GM18868 (cell line): ENCODE data around the gene CPZ.

Source experiments
- ATAC-seq: cut with Tn5 transposase; IDR thresholded peaks from one replicate; pipeline ENCODE4 v1.9.1; 2021; ENCODE audit warnings: mild to moderate bottlenecking, moderate library complexity; ENCODE audit not compliant: unreplicated experiment

The CPZ gene

GRCh38 chr4:8579526-8580320, 12.8 kb upstream of the CPZ start:
- ATAC-seq, result no peak

DNA sequence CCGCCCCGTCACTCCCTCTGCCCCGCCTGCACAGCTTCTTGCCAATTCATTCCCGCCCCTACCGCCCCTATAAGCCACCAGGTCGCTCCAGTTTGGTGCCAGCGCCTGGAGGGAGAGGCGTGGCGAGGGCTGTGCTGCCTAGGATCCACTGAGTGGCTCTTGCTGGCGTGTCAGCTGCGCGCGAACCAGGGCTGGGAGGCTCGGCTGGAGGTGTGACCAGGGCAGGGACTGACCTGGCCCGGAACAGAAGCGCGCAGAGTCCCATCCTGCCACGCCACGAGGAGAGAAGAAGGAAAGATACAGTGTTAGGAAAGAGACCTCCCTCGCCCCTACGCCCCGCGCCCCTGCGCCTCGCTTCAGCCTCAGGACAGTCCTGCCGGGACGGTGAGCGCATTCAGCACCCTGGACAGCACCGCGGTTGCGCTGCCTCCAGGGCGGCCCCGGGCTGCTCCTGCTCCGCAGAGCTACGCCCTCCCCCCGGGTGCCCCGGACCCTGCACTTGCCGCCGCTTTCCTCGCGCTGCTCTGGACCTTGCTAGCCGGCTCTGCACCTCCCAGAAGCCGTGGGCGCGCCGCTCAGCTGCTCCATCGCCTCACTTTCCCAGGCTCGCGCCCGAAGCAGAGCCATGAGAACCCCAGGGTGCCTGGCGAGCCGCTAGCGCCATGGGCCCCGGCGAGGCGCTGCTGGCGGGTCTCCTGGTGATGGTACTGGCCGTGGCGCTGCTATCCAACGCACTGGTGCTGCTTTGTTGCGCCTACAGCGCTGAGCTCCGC, 12.1 kb upstream of the CPZ start, which contains the start of gene GPR78:
Gene GPR78, plus strand, starts transcription at position 72 of the 773 bp plus-strand sequence. Its CDS starts 591 bp downstream, at position 663.
- ATAC-seq, result no peak

DNA sequence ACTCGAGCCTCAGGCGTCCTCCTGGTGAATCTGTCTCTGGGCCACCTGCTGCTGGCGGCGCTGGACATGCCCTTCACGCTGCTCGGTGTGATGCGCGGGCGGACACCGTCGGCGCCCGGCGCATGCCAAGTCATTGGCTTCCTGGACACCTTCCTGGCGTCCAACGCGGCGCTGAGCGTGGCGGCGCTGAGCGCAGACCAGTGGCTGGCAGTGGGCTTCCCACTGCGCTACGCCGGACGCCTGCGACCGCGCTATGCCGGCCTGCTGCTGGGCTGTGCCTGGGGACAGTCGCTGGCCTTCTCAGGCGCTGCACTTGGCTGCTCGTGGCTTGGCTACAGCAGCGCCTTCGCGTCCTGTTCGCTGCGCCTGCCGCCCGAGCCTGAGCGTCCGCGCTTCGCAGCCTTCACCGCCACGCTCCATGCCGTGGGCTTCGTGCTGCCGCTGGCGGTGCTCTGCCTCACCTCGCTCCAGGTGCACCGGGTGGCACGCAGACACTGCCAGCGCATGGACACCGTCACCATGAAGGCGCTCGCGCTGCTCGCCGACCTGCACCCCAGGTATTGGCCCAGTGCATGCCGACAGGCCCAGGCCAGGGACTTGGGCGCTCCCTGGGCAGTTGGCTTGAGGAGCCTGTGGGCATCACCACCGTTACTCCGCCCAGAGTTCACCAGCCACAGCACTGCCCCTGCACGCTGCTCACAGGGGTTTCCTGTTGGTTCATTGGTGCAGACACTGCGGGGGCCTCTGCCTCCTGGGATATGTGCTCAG, 11.3 kb upstream of the CPZ start:
- ATAC-seq, result no peak

DNA sequence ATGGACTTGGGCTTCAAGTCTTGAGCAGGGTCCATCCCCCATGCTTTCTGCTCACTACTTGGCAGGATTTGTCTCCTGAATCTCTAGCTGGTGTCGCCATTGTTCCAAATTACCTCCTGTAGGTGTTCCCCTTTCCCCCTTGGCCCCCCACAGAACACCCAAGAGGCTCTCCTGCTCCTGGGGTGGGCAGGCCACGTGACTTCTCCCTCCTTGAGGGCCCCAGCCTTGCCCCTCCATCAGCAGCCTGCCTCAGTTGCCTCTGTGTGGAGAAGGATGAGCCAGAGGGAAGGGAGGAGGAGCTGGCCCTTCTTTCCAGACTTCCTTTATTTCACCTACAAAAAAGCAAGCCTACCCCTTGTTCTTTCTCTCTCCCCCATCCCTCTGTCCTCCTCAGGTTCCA, 10.5 kb upstream of the CPZ start:
- ATAC-seq, result no peak

DNA sequence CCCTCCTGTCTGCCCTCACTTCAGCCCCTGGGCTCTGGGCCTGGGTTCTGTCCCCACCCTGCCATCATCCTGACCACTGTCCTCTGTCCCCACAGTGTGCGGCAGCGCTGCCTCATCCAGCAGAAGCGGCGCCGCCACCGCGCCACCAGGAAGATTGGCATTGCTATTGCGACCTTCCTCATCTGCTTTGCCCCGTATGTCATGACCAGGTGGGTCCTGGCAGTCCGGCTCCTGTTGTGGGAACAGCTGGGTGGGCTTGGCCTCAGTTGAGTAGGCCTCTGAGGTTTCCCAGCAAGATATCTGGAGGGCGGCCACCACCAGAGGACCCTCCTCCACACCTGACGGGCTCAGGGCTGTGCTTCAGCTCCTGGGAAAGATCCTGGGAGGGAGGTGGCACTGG, 10.1 kb upstream of the CPZ start:
- ATAC-seq, result no peak

- no peak for ATAC-seq
These were observed 9.5 kb upstream of the CPZ start for GRCh38 chr4:8582941-8583654.

- no peak for ATAC-seq
These were observed 8.9 kb upstream of the CPZ start for GRCh38 chr4:8583655-8584025.

- ATAC-seq, result no peak
These were observed 7.4 kb upstream of the CPZ start for GRCh38 chr4:8585186-8585585.

GRCh38 chr4:8585721-8586212, 6.8 kb upstream of the CPZ start:
- ATAC-seq, result no peak

GRCh38 chr4:8586246-8586645, 6.3 kb upstream of the CPZ start:
- ATAC-seq, result no peak

DNA sequence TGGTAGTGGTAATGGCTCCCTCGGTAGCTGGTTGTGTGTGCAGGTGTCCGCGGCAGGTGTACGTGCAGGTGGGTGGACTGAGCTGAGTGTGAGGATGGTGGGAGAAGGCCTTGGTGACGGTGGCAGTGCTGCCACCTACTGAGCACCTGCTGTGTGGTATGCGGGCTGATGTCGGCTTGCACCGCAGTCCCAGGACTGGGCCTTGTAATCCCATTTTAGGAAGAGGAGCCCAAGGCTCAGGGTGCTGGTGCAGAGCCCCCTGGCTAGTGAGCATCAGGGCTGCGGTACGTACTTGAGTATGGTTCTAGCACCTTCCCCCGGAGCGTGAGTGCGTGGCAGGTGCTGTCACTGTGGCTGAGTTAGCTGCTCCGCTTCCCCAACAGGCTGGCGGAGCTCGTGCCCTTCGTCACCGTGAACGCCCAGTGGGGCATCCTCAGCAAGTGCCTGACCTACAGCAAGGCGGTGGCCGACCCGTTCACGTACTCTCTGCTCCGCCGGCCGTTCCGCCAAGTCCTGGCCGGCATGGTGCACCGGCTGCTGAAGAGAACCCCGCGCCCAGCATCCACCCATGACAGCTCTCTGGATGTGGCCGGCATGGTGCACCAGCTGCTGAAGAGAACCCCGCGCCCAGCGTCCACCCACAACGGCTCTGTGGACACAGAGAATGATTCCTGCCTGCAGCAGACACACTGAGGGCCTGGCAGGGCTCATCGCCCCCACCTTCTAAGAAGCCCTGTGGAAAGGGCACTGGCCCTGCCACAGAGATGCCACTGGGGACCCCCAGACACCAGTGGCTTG, 5.7 kb upstream of the CPZ start:
- no peak for ATAC-seq

GRCh38 chr4:8587469-8588195, 4.9 kb upstream of the CPZ start:
- no peak for ATAC-seq

DNA sequence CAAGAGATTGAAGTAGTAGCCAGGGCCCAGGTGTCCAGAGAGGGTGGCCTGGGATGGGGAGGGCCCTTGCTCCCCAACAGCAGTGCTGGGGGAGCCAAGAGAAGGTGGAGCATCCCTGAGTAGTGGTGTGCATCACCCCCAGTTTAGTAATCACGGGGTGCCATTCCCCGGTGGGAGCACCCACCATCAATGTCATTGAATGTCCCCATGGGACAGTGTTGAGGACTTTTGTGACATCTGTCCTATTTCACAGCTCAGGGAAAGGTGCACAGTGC, 4.4 kb upstream of the CPZ start:
- no peak for ATAC-seq

GRCh38 chr4:8589336-8589735, 3.2 kb upstream of the CPZ start:
- no peak for ATAC-seq

- no peak for ATAC-seq
These were observed 2.6 kb upstream of the CPZ start for GRCh38 chr4:8589823-8590545.

GRCh38 chr4:8590546-8590880, 2.1 kb upstream of the CPZ start:
- no peak for ATAC-seq

DNA sequence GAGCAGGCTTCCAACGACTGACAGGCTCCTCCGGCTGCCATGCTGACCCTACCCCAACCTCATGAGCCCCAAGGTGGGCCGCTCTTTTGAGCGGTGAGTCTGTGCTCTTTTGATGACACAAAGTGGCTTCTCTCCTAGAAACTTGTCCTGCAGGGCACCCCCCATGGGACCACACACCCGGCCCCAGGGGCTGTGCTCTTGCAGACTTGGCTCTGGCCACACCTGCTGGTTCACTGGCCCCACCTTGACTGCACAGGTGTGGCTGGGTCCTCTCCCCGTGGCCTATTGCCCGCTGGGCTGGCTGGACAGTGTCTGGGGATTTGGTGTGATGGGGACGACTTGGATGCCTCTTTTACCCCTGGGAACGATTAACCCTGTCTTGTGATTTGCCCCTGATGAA, 1.5 kb upstream of the CPZ start:
- no peak for ATAC-seq

- no peak for ATAC-seq
These were observed 769 bp upstream of the CPZ start for GRCh38 chr4:8591626-8592365.
